HG03521 (cell line): ENCODE data around the gene EML1.

Experiments
- ATAC-seq: cut with Tn5 transposase; IDR thresholded peaks from one replicate; pipeline ENCODE4 v1.9.1; 2021; ENCODE audit warnings: mild to moderate bottlenecking, moderate library complexity; ENCODE audit not compliant: unreplicated experiment

Gene EML1

DNA sequence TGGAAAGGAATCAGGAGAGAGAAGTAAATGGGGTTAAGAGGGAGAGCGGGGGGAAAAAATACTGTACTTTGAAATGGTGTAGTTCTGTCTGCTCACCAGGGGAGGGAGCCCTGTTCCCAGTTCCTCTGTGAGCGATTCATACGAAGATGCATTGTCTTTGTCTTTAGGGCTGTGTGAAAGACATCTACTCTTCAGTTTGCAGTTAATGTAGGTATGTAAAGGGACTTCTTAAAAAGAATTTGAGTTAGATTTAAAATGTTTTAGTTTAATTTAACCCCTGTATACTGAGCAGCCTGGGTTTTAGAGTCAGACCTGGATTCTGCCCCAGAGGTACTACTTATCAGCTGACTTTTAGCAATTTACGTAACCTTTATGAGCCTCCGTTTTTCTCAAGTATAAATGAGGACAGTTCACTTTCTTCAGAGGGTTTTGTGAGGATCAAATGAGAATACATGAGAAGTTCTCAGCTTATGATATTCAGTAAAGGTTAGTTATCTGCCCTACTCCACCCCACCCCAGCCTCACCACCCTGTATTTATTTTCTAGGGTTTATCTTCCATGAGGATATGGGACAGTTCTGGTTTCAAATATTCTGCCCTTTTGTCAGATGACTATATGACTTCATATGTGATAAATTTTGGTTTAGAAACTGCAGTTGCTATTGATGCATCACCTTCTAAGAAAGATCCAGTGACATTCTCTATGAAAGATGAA is 189.5 kb downstream of the EML1 start:
- ATAC-seq: no peak

- no peak for ATAC-seq
These were observed 190.2 kb downstream of the EML1 start for GRCh38 chr14:99983251-99984015.

- ATAC-seq: no peak
These were observed 190.8 kb downstream of the EML1 start for GRCh38 chr14:99984036-99984435.

- no peak for ATAC-seq
These were observed 193.2 kb downstream of the EML1 start for GRCh38 chr14:99986396-99986795.

GRCh38 chr14:99989032-99989431 is 195.8 kb downstream of the EML1 start:
- ATAC-seq: no peak

DNA sequence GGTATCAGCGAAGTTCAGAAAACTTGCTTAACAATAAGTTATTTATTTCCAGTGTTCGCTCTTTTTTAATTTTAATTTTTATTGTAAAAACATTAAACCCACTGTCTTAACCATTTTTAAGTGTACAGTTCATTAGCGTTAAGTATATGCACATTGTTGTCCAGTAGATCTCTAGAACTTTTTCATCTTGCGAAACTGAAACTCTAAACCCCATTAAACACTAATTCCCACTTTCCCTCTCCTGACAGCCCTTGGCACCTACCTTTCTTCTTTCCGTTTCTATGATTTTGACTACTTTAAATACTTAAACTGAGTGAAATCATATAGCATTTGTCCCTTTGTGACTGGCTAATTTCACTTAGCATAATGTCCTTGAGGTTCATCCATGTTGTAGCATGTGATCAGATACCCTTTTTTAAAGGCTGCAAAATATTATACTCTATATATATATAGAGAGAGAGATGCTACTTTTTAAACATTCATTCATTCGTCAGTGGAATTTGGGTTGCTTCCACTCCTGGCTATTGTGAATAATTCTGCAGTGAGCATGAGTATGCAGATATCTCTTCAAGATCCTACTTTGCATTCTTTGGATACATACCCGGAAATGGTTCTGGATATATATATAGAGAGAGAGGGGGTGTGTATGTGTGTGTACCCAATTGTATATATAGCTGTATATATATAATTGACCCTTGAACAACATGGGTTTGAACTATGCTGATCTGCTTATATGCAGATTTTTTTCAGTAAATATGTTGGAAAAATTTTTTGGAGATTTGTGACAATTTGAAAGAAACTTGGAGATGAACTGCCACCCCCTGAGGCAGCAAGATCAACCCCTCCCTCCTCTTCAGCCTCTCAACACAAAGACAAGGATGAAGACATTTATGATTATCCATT is 197.3 kb downstream of the EML1 start:
- ATAC-seq: no peak

- no peak for ATAC-seq
These were observed 198.1 kb downstream of the EML1 start for GRCh38 chr14:99991331-99991730.
